Stimulated activated naive CD4-positive, alpha-beta T cell treated with Interleukin-2 at 50 U/mL for 16 hours (primary cell): ENCODE data around the gene MYCL.

ENCODE experiments used
- DNase-seq: peaks from one replicate; lab custom pipeline; 2025; lab: John Stamatoyannopoulos, UW

The MYCL gene

DNA sequence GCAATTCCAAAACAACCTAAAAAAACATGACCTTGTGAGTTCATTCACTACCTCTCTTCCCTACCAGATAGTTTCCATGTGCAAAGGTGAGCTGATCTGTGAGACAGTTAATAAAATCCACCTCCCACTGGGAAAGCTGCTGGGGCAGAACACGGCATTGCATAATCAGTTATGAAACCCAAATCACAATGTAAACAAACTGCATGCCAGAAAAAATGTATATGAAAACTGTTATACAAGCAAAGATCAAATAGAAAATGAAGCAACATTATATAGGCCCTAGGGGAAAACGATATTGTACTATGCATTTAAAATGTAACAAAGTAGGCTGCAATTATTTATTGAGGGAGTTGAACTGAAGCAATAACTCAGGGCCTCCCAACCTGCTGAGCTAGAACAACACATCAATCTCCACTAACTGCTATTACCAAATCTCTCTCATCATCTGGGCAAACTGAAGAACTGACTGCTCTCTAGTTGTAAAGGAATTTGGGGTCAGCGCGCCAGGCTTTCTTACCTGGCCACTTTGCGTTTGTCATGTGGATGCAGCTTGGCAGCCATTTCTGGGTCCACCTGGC lies 49.4 kb downstream of the MYCL start:
- no peak for DNase-seq

DNA sequence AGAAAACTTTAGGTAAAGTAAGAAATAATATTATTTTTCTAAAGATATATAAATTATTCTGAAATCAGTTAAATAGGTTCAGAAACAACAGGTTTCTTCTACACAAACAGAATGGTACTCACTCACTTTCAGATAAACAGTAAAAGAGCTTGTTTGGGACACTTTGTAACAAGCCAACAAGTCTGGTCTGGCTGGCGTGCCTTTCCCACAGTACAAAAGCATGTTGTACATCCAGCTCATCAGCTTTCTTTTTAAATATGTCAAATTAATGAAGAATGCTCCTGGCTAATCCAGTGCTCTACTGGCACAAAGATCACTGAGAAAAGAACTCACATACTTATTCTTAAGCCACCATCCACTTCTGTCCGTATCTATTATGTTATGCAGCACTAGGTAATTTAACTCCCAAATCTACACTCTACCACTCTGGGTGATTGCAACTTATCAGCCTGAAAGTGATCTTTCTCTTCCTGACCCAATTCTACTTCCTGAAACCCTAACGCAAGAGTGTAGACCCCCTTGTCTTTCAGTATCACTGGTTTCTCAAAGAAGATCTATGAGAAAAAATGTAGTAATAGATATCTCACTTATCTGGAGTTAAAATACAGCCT lies 51.0 kb downstream of the MYCL start:
- DNase-seq, result no peak

DNA sequence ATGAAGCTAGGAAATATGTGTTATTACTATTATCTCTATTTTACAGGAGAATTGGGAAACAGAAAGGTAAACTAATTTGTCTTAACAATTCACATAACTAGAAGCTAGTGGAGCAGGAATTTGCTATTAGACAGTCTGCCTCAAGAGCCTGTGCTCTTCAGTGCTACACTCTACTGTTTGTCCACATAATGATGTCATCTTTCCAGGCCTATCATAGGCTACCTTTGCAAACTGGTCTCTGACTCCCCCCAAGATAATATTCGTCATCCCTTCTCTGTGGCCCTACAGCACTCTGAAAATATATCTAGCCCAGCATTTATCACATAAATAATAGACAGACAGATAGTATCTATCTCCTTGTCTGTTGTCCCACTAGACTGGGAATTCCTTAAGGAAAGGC lies 52.5 kb downstream of the MYCL start:
- no peak for DNase-seq

DNA sequence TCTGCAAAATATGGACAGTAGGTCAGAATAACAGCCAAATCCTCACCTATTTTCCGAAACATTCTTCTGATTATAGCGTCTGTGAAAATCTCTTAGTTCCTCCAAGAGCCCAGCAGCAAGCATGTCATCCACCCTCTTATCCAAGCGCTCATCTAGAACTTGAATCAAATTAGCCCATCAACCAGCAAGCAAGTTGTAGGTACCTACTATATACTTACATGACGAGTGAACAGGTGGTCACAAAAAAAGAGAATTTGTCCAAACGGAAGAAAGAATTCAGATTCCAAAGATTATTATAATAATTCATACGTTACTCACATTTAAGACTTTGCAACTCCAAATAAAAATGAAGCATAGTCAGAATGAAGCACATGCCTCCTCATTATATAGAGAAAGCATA lies 53.8 kb downstream of the MYCL start:
- DNase-seq, result no peak

DNA sequence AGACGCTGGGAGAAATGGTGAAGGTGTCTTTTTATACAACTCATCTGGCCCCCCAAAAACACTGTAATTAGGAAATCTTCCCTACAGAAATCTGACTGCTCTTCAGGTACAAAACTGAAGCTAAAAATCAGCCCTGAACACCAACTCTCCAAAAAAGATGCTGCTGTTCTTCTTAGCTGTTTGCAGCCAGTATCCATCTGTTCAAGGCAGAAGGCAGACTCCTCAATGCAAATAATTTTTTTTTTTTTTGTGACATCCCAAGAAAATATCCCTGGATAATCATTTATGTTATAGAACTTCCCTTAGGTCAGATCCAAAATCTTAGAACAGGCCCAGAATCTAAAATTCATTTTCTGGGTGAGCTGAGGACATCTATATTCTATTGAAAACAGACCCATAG lies 54.9 kb downstream of the MYCL start:
- DNase-seq, result no peak

DNA sequence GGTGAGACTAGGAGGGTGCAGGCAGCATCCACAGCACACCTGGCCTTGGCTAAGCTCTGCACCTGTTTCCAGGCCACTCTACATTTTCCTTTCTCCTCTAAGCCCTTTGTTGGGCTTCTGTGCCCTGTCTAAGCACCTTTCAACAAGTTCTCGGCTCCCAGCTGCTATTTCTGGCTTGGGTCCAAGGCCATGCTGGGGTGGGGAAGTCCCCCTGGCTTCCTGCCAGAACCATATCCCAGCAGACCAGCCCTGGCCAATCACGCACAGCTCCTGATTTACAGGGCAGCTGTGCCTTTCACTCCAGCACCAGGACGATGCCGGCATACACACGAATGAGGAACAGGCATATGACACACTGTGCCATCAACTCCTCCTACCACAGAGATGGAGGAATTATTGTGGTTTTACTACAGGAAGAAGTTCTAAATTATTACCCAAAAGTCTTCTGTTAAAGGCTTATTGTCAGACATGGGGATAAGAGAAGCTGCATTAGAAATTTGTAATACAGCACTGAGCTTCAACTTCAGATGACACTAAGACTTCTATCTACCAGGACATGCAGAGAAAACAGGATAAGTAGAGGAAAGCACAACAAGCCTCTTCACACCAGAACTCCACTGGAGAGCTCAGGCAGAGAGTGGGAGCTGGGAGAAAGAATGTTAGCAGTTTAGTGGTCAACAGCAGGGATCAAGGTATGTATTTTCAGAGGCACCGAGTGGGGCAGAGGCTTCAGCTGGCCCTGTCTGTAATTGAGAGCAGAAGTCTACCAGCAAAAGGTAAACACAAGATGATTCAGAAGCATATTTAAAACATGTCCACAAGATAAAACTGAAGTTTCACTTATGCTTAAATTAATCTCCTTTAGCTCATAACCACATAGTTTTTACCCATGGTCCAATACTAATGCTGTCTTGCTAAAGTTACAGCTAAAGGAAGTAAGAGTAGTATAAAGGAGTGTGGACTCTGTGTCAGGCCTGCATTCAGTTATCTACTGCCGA lies 55.8 kb downstream of the MYCL start:
- peak; percentile 65 for DNase-seq
